ENCODE measurements around the gene SCO2. TPM values are rescaled to one million over a fixed set of nuclear protein-coding genes. Genes with fewer than 3 reads are reported as not detected.
A peak's percentile ranks its signal among the peaks of the same experiment; 100 is the strongest.
"Not testable (repeated sequence)": the region's sequence is repeated elsewhere in the genome, so short reads cannot be mapped to it uniquely, and the experiment has no call there.

The SCO2 gene
- polyA plus RNA-seq, 3 donors from 2014 or later, result 8.3 to 14.8 (median 9.9) TPM

GRCh38 chr22:50526108-50526833 is 873 bp upstream of the SCO2 start:
- Mint-ChIP-seq H3K4me3 (peak overlapping the region; percentile 72 to 80 (median 76)), H3K27me3 (ENCODE audit: low read depth in 3 of 3) (peaks cover 9 to 23% (median 13%) of the 10 kb centered on the region in 3 donors), H3K4me1 (peaks cover 27 to 30% of the 10 kb centered on the region in 2 donors), H3K36me3 (no peaks in the 10 kb centered on the region), H3K9me3 (no peaks in the 10 kb centered on the region), H3K27ac (peak overlapping the region; percentile 75 to 95 (median 84))
- peak; percentile 80 to 84 (median 82) for DNase-seq

GRCh38 chr22:50525858-50526107 is 385 bp upstream of the SCO2 start:
- Mint-ChIP-seq H3K4me1 (peaks cover 27 to 29% of the 10 kb centered on the region in 2 donors), H3K9me3 (no peaks in the 10 kb centered on the region), H3K4me3 (peak overlapping the region; percentile 81 to 89 (median 85)), H3K27ac (peak overlapping the region in 5 of 6 donors; percentile 67 to 87 (median 73)), H3K27me3 (ENCODE audit: low read depth in 3 of 3) (peaks cover 9 to 19% (median 13%) of the 10 kb centered on the region in 3 donors), H3K36me3 (no peaks in the 10 kb centered on the region)
- no peak for DNase-seq

DNA sequence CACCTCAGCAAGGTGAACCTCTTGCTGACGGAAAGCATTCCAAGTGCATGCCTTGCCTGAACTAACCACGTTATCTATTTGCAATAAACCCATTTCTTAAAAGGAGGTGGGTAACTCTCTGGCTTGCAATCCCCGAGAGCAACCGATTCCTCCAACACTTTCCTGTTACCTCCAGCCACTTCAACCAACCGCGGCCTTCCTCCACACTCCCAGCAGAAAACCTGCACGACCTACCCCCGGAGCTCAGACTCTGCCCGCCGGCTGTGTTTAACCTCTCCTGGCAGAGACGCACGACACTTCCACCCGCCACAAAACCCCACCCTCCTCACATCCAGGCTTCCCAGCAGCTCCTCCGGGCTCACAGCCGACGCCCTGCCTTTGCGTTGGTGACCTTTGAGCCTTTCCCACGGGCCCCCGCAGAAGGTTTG is 708 bp downstream of the SCO2 start:
- H3K4me1 Mint-ChIP-seq, result peaks cover 27 to 29% of the 10 kb centered on the region in 2 donors
- H3K4me3 Mint-ChIP-seq, result peak overlapping the region; percentile 84 to 89 (median 87)
- no peaks in the 10 kb centered on the region for H3K36me3 Mint-ChIP-seq
- no peaks in the 10 kb centered on the region for H3K9me3 Mint-ChIP-seq
- peak overlapping the region; percentile 67 to 92 (median 84) for H3K27ac Mint-ChIP-seq
- DNase-seq, result no peak
- H3K27me3 Mint-ChIP-seq (ENCODE audit: low read depth in 3 of 3), result peaks cover 9 to 16% (median 13%) of the 10 kb centered on the region in 3 donors

- Mint-ChIP-seq H3K4me3 (peak overlapping the region; percentile 84 to 89 (median 87)), H3K27ac (peak overlapping the region in 5 of 6 donors; percentile 67 to 92 (median 84)), H3K36me3 (no peaks in the 10 kb centered on the region), H3K27me3 (ENCODE audit: low read depth in 3 of 3) (peaks cover 9 to 14% (median 13%) of the 10 kb centered on the region in 3 donors), H3K9me3 (no peaks in the 10 kb centered on the region), H3K4me1 (peaks cover 27 to 29% of the 10 kb centered on the region in 2 donors)
- DNase-seq, result no peak
Measured at GRCh38 chr22:50523806-50524675, 1.4 kb downstream of the SCO2 start.

DNA sequence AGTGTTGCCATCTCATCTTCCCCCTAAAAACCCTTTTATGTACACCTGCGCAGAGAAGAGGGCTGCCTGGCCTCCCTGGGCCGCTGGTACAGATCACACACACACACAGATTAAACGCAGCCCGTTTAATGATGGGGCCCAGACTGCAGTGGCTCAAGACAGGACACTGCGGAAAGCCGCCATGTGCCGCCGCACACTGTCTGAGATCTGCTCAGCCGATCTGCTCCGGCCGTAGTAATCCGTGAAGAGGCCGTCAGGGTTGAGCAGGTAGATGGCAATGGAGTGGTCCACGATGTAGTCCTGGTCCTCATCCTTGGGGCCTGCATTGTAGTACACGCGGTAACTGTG is 2.0 kb downstream of the SCO2 start:
- Mint-ChIP-seq H3K27me3 (ENCODE audit: low read depth in 3 of 3) (peaks cover 9 to 15% (median 13%) of the 10 kb centered on the region in 3 donors), H3K36me3 (no peaks in the 10 kb centered on the region), H3K9me3 (no peaks in the 10 kb centered on the region), H3K4me1 (peaks cover 25 to 27% of the 10 kb centered on the region in 2 donors), H3K4me3 (peak overlapping the region in 3 of 5 donors; percentile 2 to 21 (median 5)), H3K27ac (no peak overlapping the region)
- DNase-seq, result no peak

DNA sequence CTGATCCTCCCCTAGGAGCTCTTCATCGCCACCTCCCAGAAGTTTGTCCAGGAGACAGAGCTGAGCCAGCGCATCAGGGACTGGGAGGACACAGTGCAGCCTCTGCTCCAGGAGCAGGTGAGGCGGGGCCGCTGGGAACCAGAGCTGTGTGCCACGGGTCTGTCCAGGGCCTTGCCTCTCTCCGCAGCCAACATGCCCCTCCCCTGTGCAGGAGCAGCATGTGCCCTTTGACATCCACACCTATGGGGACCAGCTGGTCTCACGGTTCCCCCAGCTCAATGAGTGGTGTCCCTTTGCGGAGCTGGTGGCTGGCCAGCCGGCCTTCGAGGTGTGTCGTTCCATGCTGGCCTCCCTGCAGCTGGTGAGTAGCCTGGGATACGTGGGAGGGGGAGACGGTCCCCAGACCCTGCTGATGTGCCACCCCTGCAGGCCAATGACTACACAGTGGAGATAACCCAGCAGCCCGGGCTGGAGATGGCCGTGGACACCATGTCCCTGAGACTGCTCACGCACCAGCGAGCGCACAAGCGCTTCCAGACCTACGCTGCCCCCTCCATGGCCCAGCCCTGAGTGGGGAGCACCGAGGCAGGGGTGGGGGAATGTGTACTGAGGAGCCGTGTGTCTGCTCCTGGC is 2.5 kb downstream of the SCO2 start:
- Mint-ChIP-seq H3K27ac (no peak overlapping the region), H3K27me3 (ENCODE audit: low read depth in 3 of 3) (peaks cover 9 to 15% (median 13%) of the 10 kb centered on the region in 3 donors), H3K4me3 (peak overlapping the region in 3 of 5 donors; percentile 2 to 21 (median 5)), H3K4me1 (peaks cover 20 to 22% of the 10 kb centered on the region in 2 donors), H3K36me3 (no peaks in the 10 kb centered on the region), H3K9me3 (no peaks in the 10 kb centered on the region)
- DNase-seq, result no peak

DNA sequence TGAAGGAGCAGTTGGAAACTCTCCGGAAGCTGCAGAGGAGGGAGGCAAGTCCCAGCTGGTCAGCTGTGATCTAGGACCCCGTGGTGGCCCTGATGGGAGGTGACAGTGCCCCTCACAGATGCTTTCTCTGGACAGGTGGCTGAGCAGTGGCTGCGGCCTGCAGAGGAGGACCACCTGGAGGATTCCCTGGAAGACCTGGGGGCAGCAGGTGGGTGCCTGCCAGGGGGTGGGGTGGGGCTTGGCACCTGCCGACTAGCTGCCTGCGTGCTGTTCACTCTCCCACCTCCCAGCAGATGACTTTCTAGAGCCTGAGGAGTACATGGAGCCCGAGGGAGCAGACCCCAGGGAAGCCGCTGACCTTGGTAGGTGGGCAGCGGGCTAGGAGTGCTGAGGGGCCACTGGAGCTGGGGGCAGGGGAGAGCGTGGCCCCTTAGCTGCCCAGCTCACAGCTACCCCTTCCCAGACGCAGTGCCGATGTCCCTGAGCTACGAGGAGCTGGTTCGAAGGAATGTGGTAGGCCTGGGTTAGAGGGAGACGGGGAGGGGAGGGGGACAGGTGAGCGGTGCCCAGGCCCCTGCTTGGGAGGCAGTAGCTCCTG is 3.1 kb downstream of the SCO2 start:
- DNase-seq, result no peak
- peaks cover 9 to 15% (median 13%) of the 10 kb centered on the region in 3 donors for H3K27me3 Mint-ChIP-seq (ENCODE audit: low read depth in 3 of 3)
- no peak overlapping the region for H3K4me3 Mint-ChIP-seq
- H3K27ac Mint-ChIP-seq, result no peak overlapping the region
- peaks cover 14 to 15% of the 10 kb centered on the region in 2 donors for H3K4me1 Mint-ChIP-seq
- no peaks in the 10 kb centered on the region for H3K9me3 Mint-ChIP-seq
- H3K36me3 Mint-ChIP-seq, result no peaks in the 10 kb centered on the region

- Mint-ChIP-seq H3K36me3 (no peaks in the 10 kb centered on the region), H3K4me1 (peaks cover 8 to 9% of the 10 kb centered on the region in 2 donors), H3K27ac (no peak overlapping the region), H3K4me3 (no peak overlapping the region), H3K9me3 (no peaks in the 10 kb centered on the region), H3K27me3 (ENCODE audit: low read depth in 3 of 3) (peaks cover 12 to 15% (median 13%) of the 10 kb centered on the region in 3 donors)
- no peak for DNase-seq
Measured at GRCh38 chr22:50521710-50522109, 3.7 kb downstream of the SCO2 start.

DNA sequence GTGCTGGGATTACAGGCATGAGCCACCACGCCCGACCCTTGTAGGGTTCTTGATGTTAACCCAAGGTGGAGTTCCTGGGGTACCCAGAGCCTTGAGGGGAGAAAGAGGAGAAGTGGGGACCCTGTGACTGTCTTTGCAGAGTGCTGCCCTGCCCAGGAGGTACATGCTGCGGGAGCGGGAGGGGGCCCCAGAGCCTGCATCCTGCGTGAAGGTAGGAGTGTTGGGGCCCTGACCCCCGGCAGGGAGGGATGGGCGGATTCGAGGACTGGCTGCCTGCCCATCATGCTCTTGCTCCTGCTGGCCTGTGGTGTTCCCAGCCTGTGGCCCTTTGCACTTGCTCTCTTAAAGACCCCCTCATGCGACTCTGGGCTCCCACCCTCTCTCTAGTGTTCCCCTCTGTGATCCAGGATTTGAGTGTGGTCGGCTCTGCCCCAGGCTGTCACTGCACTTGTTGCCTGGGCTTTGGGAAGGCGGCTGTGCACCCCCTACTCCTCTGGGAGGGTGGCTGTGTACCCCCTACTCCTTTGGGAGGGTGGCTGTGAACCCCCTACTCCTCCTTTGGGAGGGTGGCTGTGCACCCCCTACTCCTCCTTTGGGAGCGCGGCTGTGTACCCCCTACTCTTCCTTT is 4.5 kb downstream of the SCO2 start:
- no peak overlapping the region for H3K27ac Mint-ChIP-seq
- peaks cover 7 to 8% of the 10 kb centered on the region in 2 donors for H3K4me1 Mint-ChIP-seq

DNA sequence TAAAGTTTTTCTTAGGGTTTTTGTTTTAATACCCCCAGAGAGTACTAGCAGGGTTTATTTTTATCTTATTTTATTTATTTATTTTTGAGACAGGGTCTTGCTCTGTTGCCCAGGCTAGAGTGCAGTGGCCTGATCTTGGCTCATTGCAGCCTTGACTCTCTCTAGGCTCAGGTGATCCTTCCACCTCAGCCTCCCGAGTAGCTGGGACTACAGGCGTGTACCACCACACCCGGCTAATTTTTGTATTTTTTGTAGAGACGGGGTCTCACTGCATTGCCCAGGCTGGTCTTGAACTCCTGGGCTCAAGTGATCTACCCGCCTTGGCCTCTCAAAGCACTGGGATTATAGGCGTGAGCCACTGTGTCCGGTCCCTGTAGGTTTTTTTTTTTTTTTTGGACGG is 5.2 kb downstream of the SCO2 start:
- peaks cover 8 to 14% (median 11%) of the 10 kb centered on the region in 3 donors for H3K27me3 Mint-ChIP-seq (ENCODE audit: low read depth in 3 of 3)
- H3K4me3 Mint-ChIP-seq, DNase-seq, H3K4me1 Mint-ChIP-seq, H3K9me3 Mint-ChIP-seq, H3K36me3 Mint-ChIP-seq, H3K27ac Mint-ChIP-seq: not testable (repeated sequence)

More for the DNA sequence above, 4.5 kb downstream of the SCO2 start:
- peaks cover 12 to 15% (median 13%) of the 10 kb centered on the region in 3 donors for H3K27me3 Mint-ChIP-seq (ENCODE audit: low read depth in 3 of 3)
- H3K4me3 Mint-ChIP-seq, result no peak overlapping the region
- H3K9me3 Mint-ChIP-seq, result no peaks in the 10 kb centered on the region
- no peak for DNase-seq
- no peaks in the 10 kb centered on the region for H3K36me3 Mint-ChIP-seq

DNA sequence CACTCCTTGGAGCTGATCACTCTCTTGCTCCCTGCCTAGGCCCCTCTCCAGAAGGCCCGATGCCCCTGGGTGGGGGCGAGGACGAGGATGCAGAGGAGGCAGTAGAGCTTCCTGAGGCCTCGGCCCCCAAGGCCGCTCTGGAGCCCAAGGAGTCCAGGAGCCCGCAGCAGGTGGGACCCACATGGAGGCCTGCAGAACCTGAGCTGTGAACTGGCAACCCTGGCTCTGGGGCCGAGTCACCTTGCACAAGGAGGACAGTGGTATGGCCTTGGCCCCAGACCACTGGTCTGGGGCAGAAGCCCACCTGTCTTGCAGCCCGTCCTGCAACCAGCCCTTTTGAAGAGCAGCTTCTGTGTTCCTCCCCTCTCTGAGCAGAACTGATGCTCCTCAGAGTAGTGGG is 6.2 kb downstream of the SCO2 start:
- peaks cover 4 to 10% (median 5%) of the 10 kb centered on the region in 3 donors for H3K27me3 Mint-ChIP-seq (ENCODE audit: low read depth in 3 of 3)
- DNase-seq, result no peak
- H3K36me3 Mint-ChIP-seq, result no peaks in the 10 kb centered on the region
- no peak overlapping the region for H3K4me3 Mint-ChIP-seq
- peaks cover 0 to 6% of the 10 kb centered on the region in 2 donors for H3K4me1 Mint-ChIP-seq
- no peak overlapping the region for H3K27ac Mint-ChIP-seq
- H3K9me3 Mint-ChIP-seq, result no peaks in the 10 kb centered on the region

DNA sequence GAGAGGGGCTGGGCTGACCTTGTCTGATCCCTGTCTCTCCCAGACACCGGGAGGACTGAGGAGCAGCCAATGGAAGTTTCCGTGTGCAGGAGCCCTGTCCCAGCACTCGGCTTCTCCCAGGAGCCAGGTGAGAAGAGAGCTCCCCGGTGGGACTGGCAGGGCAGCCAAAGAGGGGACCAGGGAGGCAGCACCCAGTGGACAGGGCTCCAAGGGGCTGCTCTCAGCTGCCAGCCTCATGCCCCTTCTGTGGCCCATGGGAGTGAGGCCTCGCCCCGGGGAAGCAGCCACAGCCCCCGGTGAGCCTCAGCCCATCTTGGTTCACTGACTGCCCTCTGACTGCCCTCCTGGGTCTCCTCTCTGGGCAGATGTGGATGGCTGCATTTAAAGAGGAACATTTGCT is 6.8 kb downstream of the SCO2 start:
- H3K27me3 Mint-ChIP-seq (ENCODE audit: low read depth in 3 of 3), result peaks cover 4 to 10% (median 5%) of the 10 kb centered on the region in 3 donors
- no peaks in the 10 kb centered on the region for H3K36me3 Mint-ChIP-seq
- H3K4me3 Mint-ChIP-seq, result no peak overlapping the region
- peaks cover 0 to 6% of the 10 kb centered on the region in 2 donors for H3K4me1 Mint-ChIP-seq
- no peak overlapping the region for H3K27ac Mint-ChIP-seq
- no peak for DNase-seq
- no peaks in the 10 kb centered on the region for H3K9me3 Mint-ChIP-seq

Data from immature natural killer cell (primary cell).